ENCODE results near the gene FMO4. TPM values are rescaled to one million over a fixed set of nuclear protein-coding genes. Genes with fewer than 3 reads are reported as not detected.
"Not testable (repeated sequence)": the region's sequence is repeated elsewhere in the genome, so short reads cannot be mapped to it uniquely, and the experiment has no call there.

FMO4 gene
- polyA plus RNA-seq, 1 donor from 2014 or later: 1.5 TPM

DNA sequence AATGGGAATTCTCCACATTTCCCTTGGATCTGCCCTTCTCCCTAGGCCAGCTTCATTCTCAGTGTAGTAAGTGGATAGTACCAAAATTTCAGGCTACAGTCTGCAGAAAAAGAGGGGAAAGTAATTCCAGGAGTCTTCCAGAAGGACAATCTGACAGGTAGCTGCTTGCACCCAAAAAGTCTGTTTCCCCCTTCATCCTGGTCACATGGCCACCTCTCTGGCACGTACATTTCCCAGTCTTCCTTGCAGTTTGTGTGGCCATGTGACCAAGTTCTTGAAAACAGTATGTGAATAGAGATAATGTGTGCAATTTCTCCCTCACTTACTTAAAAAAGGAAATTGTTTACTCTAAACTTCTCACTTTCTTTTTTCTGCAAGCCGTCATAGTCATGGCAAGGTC is 14.6 kb upstream of the FMO4 start:
- Mint-ChIP-seq H3K4me1 (no peaks in the 10 kb centered on the region), H3K27me3 (peaks cover 12% of the 10 kb centered on the region), H3K27ac (no peak overlapping the region), H3K4me3 (no peak overlapping the region), H3K9me3 (peaks cover 2 to 25% (median 23%) of the 10 kb centered on the region in 3 donors), H3K36me3 (no peaks in the 10 kb centered on the region)

DNA sequence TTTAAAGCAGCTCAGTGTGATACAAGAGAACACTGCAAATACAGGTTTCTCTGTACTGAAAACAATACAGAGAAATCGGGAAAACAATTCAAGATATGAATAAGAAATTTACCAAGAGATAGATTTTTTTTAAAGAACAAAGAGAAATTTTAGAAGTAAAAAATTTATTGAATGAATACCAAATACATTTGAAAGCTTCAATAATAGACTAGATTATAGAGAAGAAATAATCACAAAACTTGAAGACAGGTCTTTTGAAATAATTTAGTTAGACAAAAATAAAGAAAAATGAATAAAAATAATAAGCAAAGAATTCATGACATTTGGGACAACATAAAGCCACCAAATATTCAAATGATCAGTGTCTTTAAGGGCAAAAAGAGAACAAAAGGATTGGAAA is 13.6 kb upstream of the FMO4 start:
- Mint-ChIP-seq H3K9me3 (peaks cover 2 to 30% (median 23%) of the 10 kb centered on the region in 3 donors), H3K4me1 (no peaks in the 10 kb centered on the region), H3K36me3 (no peaks in the 10 kb centered on the region), H3K4me3 (no peak overlapping the region), H3K27ac (no peak overlapping the region), H3K27me3 (peaks cover 14% of the 10 kb centered on the region)

DNA sequence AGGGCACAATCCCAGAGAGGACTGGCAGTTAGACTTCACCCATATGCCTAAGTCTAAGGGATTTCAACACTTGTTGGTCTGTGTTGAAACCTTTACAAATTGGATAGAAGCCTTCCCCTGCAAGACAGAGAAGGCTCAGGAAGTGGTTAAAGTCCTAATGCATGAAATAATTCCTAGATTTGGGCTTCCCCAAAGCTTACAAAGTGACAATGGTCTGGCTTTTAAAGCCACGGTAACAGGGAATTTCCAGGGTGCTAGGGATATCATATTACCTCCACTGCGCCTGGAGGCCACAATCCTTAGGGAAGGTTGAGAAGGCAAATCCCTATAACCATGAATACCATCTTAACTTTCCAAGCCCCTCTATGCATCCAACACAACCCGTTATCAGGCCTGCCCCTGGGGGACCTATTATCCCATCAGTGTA is 3.3 kb upstream of the FMO4 start:
- Mint-ChIP-seq H3K27me3 (no peaks in the 10 kb centered on the region), H3K27ac (no peak overlapping the region), H3K36me3 (no peaks in the 10 kb centered on the region), H3K4me1 (peaks cover 7 to 16% (median 12%) of the 10 kb centered on the region in 3 donors), H3K9me3 (no peaks in the 10 kb centered on the region), H3K4me3 (no peak overlapping the region)

DNA sequence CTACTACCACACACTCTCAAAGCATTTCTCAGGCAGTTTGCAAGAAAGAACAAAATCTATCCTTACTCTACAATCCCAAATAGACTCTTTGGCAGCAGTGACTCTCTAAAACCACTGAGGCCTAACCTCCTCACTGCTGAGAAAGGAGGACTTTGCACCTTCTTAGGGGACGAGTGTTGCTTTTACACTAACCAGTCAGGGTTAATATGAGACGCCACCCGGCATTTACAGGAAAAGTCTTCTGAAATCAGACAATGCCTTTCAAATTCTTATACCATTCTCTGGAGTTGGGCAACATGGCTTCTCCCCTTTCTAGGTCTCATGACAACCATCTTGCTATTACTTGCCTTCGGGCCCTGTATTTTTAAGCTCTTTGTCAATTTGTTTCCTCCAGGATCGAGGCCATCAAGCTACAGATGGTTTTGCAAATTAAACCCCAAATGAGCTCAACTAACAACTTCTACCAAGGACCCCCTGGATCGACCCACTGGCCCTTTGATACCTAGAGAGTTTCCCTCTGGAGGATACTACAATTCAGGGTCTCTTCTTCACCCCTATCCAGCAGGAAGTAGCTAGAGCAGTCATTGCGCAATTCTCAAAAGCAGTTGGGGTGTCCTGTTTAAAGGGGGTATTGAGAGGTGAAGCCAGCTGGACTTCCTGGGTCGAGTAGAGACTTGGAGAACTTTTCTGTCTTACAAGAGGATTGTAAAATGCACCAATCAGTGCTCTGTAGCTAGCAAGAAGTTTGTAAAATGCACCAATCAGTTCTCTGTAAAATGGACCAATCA is 2.0 kb upstream of the FMO4 start:
- Mint-ChIP-seq H3K9me3 (no peaks in the 10 kb centered on the region), H3K36me3 (no peaks in the 10 kb centered on the region), H3K27me3 (no peaks in the 10 kb centered on the region), H3K27ac (no peak overlapping the region), H3K4me1 (peaks cover 7 to 18% (median 12%) of the 10 kb centered on the region in 3 donors), H3K4me3 (peak overlapping the region in 1 of 4 donors; percentile 7)

DNA sequence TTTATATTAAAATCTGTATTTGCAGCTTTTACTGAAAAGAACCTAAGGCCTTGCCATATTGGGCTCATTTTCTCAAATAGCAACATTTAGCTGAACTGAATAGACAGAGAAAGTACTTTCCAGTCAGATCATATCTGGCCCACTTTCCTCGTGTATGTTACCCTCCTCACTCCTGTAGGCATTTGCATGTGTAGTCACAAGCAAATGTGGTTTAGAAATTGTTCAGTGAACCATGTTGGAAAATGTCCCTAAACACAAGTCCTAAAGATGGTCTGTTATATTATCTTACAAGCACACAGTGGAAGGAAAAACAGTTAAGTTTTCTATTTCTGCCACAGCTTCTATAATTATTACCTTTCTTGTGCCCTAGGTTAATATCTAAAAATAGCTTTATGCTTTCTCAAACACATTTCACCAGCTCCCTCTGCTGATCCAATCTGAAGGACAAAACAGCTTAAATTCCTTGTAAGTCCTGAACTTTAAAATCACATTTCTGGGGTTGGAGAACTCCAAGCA is 606 bp upstream of the FMO4 start:
- H3K4me1 Mint-ChIP-seq: peaks cover 7 to 21% (median 12%) of the 10 kb centered on the region in 3 donors
- H3K36me3 Mint-ChIP-seq: peaks cover 5% of the 10 kb centered on the region
- H3K4me3 Mint-ChIP-seq: peak overlapping the region in 3 of 4 donors; percentile 70 to 80 (median 75)
- H3K9me3 Mint-ChIP-seq: no peaks in the 10 kb centered on the region
- H3K27ac Mint-ChIP-seq: peak overlapping the region; percentile 28 to 86 (median 63)
- no peaks in the 10 kb centered on the region for H3K27me3 Mint-ChIP-seq

DNA sequence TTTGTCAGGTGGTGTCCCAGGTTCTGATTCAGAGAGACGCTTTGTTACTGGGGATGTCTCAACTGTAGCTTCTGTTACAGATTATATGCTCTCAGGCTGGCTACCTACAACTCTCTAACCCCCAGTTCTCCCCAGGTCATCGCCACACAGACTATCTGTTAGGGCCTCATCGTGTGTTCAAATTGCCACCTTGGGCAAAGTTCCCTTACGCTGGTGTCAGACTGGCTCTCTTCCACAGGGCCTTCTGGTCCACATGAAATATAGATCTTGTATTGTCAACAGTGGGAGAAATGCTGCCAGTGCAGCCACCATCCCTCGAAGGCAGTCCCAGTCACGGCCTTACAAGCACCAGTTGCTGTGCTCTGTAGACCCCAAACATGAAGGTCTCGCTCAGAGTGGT is 15.3 kb downstream of the FMO4 start:
- Mint-ChIP-seq H3K9me3 (no peaks in the 10 kb centered on the region), H3K27me3 (no peaks in the 10 kb centered on the region), H3K36me3 (peaks cover 9% of the 10 kb centered on the region), H3K4me1 (peaks cover 0 to 2% (median 0%) of the 10 kb centered on the region in 3 donors), H3K27ac (no peak overlapping the region), H3K4me3 (no peak overlapping the region)

DNA sequence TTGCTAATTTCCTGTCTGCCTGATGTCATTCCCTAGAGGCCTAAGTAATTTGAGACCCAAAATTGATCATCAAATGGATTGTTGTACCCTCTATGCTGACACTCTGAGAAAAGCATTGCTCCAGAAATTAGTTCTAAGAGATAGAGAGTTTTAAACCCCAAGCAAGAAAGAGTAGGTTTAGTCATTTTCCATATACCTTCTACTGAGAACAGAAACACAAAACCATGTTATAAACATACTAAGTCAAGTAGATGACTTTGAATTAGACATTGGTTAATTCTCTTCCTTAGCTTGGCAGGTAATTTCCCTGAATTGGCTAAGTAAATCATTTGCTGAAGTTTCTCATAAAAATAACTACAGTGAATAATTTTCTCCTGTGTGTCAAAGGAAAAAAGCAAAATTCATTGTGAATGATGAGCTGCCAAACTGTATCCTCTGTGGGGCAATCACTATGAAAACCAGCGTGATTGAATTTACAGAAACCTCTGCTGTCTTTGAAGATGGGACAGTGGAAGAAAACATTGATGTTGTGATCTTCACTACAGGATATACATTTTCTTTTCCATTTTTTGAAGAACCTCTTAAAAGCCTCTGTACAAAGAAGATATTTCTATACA is 20.1 kb downstream of the FMO4 start:
- no peaks in the 10 kb centered on the region for H3K9me3 Mint-ChIP-seq
- peaks cover 0 to under 1% (median 0%) of the 10 kb centered on the region in 3 donors for H3K4me1 Mint-ChIP-seq
- no peaks in the 10 kb centered on the region for H3K27me3 Mint-ChIP-seq

DNA sequence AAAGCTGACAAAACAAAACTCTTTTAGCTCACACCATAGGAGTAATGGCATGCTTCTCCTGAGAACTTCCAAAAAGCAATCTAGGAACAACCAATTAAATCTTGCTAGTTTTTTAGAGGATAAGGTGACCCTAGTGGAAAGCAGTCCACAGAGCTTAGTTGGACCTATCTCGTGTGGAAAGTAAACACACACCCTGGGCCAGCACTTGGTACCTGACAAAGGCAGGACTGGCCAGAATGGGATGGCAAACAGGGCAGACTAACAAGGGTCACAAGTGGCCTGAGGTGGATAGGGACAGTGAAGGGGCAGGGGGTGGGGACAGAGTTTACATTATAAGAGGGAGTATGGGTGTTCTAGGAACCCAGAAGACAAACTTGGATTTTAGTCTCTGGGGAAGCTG is 22.0 kb downstream of the FMO4 start:
- peaks cover 2% of the 10 kb centered on the region for H3K36me3 Mint-ChIP-seq
- H3K9me3 Mint-ChIP-seq: no peaks in the 10 kb centered on the region
- no peaks in the 10 kb centered on the region for H3K27me3 Mint-ChIP-seq
- H3K4me3 Mint-ChIP-seq: no peak overlapping the region
- H3K4me1 Mint-ChIP-seq: no peaks in the 10 kb centered on the region
- no peak overlapping the region for H3K27ac Mint-ChIP-seq

More for the DNA sequence above, 20.1 kb downstream of the FMO4 start:
- Mint-ChIP-seq H3K4me3 (no peak overlapping the region), H3K36me3 (peaks cover 6% of the 10 kb centered on the region), H3K27ac (no peak overlapping the region)

DNA sequence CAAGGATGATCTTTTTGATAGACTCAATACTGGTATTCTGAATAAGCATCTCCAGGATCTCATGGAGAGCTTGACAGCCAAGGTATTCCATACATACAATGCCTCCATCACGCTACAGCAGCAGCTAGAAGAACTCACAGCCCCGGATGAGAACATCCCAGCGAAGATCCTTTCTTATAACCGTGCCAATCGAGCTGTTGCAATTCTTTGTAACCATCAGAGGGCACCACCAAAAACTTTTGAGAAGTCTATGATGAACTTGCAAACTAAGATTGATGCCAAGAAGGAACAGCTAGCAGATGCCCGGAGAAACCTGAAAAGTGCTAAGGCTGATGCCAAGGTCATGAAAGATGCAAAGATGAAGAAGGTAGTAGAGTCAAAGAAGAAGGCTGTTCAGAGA is 25.4 kb downstream of the FMO4 start:
- not testable (repeated sequence) for H3K9me3 Mint-ChIP-seq, H3K4me3 Mint-ChIP-seq, H3K27ac Mint-ChIP-seq, H3K4me1 Mint-ChIP-seq, H3K36me3 Mint-ChIP-seq, H3K27me3 Mint-ChIP-seq

DNA sequence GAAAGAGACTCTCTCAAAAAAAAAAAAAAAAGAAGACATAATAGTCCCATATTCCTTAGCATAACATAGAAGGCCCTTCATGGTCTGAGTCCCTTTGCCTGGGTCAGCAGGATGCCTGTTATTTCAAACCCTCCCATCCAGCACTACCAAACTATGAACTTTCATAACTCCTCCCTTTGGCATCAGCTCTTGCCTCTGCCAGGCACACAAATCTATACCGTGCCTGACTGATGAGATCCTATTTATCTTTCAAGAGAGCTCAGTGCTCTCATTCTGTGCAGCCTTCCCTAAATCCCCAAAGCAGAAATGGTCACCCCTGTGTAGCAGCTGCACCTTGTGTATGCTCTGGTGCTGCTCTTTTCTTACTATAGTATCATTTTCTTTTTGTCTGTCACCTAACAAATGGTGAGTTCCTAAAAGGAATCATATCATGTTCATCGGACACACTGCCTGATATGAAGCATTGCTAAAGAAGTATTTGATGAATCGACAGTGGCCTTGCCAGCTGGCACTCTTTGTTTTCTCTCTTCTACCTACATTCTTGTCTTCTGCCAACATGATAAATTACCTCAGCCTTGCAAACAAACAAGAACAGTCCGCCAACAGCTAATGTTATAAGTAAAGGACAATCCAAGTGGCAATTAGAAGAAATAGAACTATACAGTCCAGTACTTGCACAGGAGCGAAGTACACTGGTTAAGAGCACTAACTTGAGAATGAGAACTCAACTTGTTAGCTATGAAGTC is 29.9 kb downstream of the FMO4 start:
- Mint-ChIP-seq H3K27me3 (no peaks in the 10 kb centered on the region), H3K4me3 (no peak overlapping the region), H3K27ac (no peak overlapping the region), H3K9me3 (peaks cover 0 to 10% (median 0%) of the 10 kb centered on the region in 3 donors), H3K4me1 (no peaks in the 10 kb centered on the region), H3K36me3 (peaks cover 6% of the 10 kb centered on the region)

DNA sequence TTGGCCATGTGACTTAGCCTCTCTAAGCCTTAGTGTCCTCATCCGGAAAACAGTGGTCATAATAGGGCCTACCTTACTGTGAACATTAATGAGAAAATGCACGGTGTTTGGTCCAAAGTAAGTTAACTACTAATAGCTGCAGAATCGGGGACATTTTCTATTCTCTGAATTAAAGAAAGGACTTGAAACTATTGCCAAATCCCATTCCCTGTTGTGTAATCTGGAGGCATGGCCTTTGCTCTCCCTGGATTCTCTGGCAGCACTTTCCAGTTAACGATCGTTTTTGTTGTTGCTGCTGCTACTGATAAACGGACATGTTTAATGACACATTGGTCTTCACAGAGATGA is 30.5 kb downstream of the FMO4 start:
- Mint-ChIP-seq H3K4me3 (no peak overlapping the region), H3K36me3 (peaks cover 6% of the 10 kb centered on the region), H3K4me1 (no peaks in the 10 kb centered on the region), H3K27me3 (no peaks in the 10 kb centered on the region), H3K9me3 (peaks cover 0 to 10% (median 0%) of the 10 kb centered on the region in 3 donors), H3K27ac (no peak overlapping the region)

DNA sequence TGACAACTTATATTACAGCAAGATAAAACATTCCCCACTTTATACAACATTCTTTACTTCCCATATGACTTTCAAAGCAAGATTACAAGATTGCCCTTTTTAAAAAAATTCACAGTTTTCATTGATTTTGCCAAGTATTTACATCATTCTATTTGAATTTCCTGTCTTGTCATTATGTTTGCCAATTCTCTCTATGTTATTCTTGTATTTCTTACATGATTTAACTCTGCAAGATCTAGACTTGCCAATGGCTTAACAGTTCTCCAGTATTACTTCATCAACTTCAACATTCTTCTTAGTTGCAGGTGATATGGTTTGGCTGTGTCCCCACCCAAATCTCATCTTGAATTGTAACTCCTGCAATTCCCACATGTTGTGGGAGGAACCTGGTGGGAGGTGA is 31.6 kb downstream of the FMO4 start:
- H3K4me3 Mint-ChIP-seq: no peak overlapping the region
- peaks cover 2 to 10% (median 3%) of the 10 kb centered on the region in 3 donors for H3K9me3 Mint-ChIP-seq
- H3K27ac Mint-ChIP-seq: no peak overlapping the region
- H3K4me1 Mint-ChIP-seq: no peaks in the 10 kb centered on the region
- H3K27me3 Mint-ChIP-seq: no peaks in the 10 kb centered on the region
- H3K36me3 Mint-ChIP-seq: peaks cover 6% of the 10 kb centered on the region

DNA sequence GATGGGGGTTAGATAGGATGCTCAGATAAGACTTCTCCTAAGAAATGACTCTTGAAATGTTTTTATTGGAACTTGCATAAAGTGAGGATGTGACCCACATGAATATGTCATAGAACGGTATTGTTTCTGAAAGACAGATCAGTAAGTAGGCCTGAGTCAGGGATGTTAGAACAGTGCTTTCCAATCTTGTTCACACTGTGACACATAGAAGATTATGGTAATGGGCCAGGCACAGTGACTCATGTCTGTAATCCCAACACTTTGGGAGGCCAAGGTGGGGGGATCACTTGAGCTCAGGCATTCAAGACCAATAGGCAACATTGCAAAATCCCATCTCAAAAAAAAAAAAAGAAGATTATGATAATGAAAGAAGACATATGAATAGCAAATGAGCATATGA is 32.9 kb downstream of the FMO4 start:
- Mint-ChIP-seq H3K36me3 (peaks cover 3% of the 10 kb centered on the region), H3K4me3 (no peak overlapping the region)

DNA sequence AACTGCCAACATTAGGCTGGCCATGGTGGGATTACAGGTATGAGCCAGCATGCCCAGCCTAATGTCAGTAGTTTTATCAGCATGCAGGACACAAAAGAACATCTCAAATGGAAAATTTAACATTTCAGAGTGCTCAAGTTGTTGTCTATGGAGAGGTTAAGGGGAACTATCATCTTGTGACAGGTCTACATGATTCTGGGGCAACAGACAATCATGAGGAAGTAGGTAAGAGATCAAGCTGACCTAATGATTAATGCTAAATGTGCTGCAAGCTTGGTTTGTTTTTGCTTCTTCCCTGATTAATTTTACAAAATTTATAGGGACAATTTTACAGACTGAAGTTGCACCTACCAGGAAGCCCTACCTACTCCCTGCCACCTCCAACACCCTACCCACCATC is 36.6 kb downstream of the FMO4 start:
- peaks cover 2 to 10% (median 5%) of the 10 kb centered on the region in 3 donors for H3K9me3 Mint-ChIP-seq
- H3K4me1 Mint-ChIP-seq: no peaks in the 10 kb centered on the region
- peaks cover under 1% of the 10 kb centered on the region for H3K36me3 Mint-ChIP-seq
- peaks cover 8% of the 10 kb centered on the region for H3K27me3 Mint-ChIP-seq
- no peak overlapping the region for H3K4me3 Mint-ChIP-seq
- no peak overlapping the region for H3K27ac Mint-ChIP-seq

More for the DNA sequence above, 32.9 kb downstream of the FMO4 start:
- Mint-ChIP-seq H3K27me3 (peaks cover 4% of the 10 kb centered on the region), H3K4me1 (no peaks in the 10 kb centered on the region), H3K27ac (no peak overlapping the region), H3K9me3 (peaks cover 2 to 10% (median 5%) of the 10 kb centered on the region in 3 donors)

DNA sequence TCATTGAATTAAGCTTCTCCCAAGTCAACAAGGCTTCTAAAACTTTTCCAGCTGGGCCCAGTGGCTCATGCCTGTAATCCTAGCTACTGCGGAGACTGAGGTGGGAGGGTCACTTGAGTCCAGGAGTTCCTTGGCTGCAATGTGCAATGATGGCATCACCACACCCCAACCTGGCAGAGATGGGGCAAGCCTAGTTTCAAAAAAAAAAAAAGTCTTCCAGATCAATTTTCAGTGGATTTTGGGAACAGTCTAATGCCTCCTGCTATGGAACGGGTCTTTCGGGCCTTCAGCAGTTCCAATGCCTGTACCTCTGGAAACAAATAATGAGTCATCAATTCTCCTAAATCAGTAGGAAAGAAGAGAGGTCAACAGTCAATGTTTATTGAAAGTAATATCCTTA is 38.0 kb downstream of the FMO4 start:
- Mint-ChIP-seq H3K9me3 (peaks cover 2 to 8% (median 5%) of the 10 kb centered on the region in 3 donors), H3K4me3 (no peak overlapping the region), H3K27me3 (peaks cover 8% of the 10 kb centered on the region), H3K36me3 (no peaks in the 10 kb centered on the region), H3K4me1 (no peaks in the 10 kb centered on the region), H3K27ac (no peak overlapping the region)

Data from IgD-negative memory B cell (primary cell).